ENCODE data around the gene DVL3.

DVL3 gene

GRCh38 chr3:184177767-184178306 is 22.7 kb downstream of the DVL3 start:
- no peak for DNase-seq

GRCh38 chr3:184178521-184179138 is 23.5 kb downstream of the DVL3 start:
- no peak for DNase-seq

DNA sequence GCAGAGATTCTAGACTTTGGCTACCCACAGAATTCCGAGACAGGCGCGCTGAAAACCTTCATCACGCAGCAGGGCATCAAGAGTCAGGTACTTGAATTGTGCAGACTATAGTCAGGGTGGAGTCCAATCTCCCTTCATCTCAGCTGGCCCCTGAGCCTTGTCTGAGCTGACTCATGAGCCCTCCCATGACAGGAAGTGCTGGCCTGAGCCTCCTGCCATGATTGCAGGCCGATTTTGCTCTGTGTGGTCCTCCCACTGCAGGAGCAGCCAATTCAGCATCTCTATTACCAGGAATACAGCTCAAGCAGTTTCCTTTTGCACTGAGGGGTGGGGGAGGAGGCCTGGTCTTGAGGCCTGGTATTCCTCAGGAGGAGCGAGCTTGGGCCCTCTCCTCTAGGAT is 25.0 kb downstream of the DVL3 start:
- DNase-seq = no peak

DNA sequence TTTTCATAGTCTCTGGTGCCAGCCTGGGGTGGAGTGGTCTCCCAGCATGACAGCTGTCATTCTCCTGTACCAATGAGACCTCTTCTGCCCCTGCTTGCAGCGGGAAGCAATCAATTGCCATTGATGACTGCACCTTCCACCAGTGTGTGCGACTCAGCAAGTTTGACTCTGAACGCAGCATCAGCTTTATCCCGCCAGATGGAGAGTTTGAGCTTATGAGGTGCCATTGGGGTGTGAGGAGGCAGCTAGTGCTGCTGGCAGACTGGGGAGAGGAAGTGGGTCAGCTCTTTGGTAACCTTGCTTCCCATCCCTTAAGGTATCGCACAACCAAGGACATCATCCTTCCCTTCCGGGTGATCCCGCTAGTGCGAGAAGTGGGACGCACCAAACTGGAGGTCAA is 26.4 kb downstream of the DVL3 start:
- no peak for DNase-seq

- DNase-seq = no peak
These were observed 28.5 kb downstream of the DVL3 start for GRCh38 chr3:184183679-184184078.

- no peak for DNase-seq
These were observed 29.5 kb downstream of the DVL3 start for GRCh38 chr3:184184546-184185230.

- DNase-seq = peak; percentile 99 to 100 (median 99)
These were observed 30.4 kb downstream of the DVL3 start for GRCh38 chr3:184185461-184186183.

DNA sequence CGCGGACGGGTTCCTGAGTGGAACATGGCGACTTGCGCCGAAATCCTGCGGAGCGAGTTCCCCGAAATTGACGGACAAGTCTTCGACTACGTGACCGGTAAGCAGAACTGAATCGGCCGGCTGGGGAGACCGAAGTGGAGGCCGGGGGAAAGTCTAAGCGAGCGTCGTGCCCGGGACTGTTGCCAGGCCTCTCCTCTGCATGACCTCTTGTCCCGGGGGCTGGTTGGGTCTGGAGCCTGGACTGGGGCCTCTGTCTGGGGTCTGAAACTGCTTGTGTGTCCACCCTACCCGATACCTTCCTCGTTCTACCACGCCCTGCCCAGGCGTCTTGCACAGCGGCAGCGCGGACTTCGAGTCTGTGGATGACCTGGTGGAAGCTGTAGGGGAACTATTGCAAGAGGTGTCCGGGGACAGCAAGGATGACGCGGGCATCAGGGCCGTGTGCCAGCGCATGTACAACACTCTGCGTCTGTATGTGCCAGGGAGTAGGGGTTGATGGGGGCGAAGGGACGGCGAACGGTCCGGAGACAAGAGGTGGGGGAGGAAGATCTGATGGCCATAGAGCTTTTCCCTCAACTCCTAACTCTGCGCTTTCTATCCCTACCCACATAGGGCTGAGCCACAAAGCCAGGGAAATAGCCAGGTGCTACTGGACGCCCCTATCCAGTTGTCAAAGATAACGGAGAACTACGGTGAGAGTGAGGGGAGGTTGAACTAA is 31.2 kb downstream of the DVL3 start, which contains the start of gene ABCF3:
ABCF3 (plus strand) TSS at position 16 of the 718 bp plus-strand sequence; CDS start at position 25, 9 bp downstream.
- DNase-seq = peak in 1 of 5 experiments; percentile 40

- DNase-seq = no peak
These were observed 31.7 kb downstream of the DVL3 start for GRCh38 chr3:184186902-184187207.

GRCh38 chr3:184188080-184188479 is 32.9 kb downstream of the DVL3 start:
- no peak for DNase-seq

GRCh38 chr3:184189421-184189820 is 34.2 kb downstream of the DVL3 start:
- no peak for DNase-seq

GRCh38 chr3:184192889-184193288 is 37.7 kb downstream of the DVL3 start:
- no peak for DNase-seq

DNA sequence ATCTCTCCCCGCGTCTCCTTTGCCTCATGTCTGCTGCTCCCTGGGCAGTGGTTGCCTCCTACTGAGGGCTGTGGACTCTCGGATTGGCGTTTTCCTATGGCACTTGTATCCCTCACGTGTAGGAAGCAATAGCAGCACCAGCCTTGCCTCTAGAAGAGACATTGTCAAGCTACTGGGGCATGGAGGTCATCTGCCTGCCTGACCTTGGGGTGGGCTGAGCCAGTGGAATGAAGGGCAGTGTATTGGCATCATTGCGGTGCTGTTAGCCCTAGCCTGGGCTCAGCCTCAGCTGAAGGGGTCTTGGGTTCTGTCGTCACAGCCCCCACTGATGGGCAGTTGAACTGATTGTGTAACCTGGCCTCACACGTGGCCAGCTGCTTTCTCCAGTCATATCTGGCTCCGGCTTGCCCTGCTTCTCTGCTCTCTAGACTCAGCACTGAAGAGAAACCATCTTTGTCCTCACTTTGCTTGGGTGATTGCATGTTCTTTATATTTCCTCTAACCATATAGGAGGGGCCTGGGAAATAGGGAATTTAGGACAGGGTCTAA is 38.9 kb downstream of the DVL3 start:
- no peak for DNase-seq

- no peak for DNase-seq
These were observed 41.4 kb downstream of the DVL3 start for GRCh38 chr3:184196536-184196935.

DNA sequence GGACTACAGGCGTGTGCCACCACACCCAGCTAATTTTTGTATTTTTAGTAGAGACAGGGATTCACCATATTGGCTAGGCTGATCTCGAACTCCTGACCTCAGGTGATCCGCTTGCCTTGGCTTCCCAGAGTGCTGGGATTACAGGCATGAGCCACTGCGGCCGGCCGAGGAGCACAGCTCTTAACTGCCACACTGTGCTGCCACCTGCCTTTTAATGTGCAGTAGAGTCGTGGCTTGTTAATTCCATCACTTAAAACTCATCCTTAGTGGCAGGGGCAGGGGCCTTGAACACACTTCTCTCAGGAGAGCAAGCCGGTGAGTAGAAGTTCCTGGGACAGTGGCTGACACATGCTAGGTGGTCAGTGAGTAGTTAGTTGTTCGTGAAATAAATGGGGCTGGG is 43.3 kb downstream of the DVL3 start:
- no peak for DNase-seq

DNA sequence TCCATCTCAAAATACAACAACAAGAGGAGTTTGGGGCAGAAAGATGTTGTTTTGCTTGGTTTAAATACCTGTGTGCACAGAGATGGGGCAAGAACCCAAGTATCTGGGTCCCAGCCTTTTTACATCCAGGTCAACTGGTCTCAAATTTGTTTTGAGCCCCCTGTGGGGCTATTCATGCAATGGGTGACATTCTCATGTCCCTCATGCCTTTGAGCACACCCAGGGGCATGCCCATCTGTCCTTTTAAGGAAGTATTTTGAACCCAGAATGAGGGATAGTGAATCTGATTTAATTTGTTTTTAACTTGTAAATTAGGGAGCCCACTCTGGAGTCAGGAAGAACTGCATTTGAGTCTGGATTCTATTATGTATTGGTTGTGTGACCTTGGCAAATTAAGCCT is 45.6 kb downstream of the DVL3 start:
- no peak for DNase-seq

GRCh38 chr3:184203526-184203925 is 48.3 kb downstream of the DVL3 start:
- no peak for DNase-seq

DNA sequence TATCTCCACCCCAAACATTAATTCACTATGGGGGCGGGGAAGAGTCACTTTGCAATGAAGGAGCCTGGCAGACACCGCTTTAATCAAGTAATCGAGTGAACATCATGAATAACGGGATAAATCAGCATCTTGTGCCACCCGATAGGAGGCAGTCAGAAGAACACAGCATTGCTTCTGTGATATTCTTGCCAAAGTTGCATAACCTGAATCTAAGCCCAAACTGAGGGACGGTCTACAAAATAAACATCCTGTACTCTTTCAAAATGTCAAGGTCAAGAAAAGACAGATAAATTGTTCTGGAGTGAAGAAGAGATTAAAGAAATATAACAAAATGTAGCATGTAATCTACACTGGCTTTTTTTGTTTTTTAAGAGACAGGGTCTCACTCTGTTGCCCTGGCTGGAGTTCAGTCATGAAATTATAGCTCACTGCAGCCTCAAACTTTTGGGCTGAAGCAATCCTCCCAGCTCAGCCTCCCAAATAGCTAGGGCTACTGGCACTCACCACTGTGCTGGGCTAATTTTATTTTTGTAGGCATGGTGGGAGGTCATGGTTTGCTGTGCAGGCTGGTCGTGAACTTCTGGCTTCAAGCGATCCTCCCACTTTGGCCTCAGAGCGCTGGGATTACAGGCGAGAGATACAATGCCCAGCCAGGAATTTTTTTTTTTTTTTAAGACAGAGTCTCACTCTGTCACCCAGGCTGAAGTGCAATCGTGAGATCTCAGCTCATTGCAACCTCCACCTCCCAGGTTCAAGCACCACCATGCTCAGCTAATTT is 54.2 kb downstream of the DVL3 start:
- no peak for DNase-seq

- no peak for DNase-seq
These were observed 56.1 kb downstream of the DVL3 start for GRCh38 chr3:184211297-184211696.

GRCh38 chr3:184211718-184212117 is 56.5 kb downstream of the DVL3 start:
- no peak for DNase-seq

GRCh38 chr3:184218814-184219213 is 63.6 kb downstream of the DVL3 start:
- no peak for DNase-seq

DNA sequence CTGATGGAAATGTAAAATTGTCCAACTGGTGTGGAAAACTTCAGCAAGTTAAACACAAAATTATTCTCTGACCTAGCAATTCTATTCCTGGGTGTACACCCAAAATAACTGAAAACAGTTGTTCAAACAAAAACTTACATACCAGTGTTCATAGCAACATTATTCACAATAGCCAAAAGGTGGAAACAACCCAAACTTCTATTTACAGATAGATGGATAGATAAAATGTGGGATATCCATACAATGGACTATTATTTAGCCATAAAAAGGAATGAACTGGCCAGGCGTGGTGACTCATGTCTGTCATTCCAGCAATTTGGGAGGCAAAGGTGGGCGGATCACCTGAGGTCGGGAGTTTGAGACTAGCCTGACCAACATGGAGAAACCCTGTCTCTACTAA is 67.3 kb downstream of the DVL3 start:
- no peak for DNase-seq
